ENCODE measurements around the gene GDF2.

GDF2 gene

GRCh38 chr10:47316131-47316530 lies 6.1 kb upstream of the GDF2 start:
- DNase-seq (ENCODE audit: low read depth) = no peak
- TF ChIP-seq CTCF (IDR thresholded peaks at IDR 0.05; ENCODE audit: low read length, missing control alignments) = no peak
- H3K4me3 ChIP-seq (replicated peaks; ENCODE audit: low read depth, low read length) = no peak overlapping the region

- no peak for DNase-seq (ENCODE audit: low read depth)
- no peak for TF ChIP-seq CTCF (IDR thresholded peaks at IDR 0.05; ENCODE audit: low read length, missing control alignments)
- no peak overlapping the region for H3K4me3 ChIP-seq (replicated peaks; ENCODE audit: low read depth, low read length)
Observed at GRCh38 chr10:47317251-47317650, 5.0 kb upstream of the GDF2 start.

GRCh38 chr10:47318706-47319105 lies 3.5 kb upstream of the GDF2 start:
- TF ChIP-seq CTCF (IDR thresholded peaks at IDR 0.05; ENCODE audit: low read length, missing control alignments) = no peak
- no peak for DNase-seq (ENCODE audit: low read depth)
- no peak overlapping the region for H3K4me3 ChIP-seq (replicated peaks; ENCODE audit: low read depth, low read length)

GRCh38 chr10:47319784-47320183 lies 2.5 kb upstream of the GDF2 start:
- no peak for TF ChIP-seq CTCF (IDR thresholded peaks at IDR 0.05; ENCODE audit: low read length, missing control alignments)
- DNase-seq (ENCODE audit: low read depth) = no peak
- no peak overlapping the region for H3K4me3 ChIP-seq (replicated peaks; ENCODE audit: low read depth, low read length)

GRCh38 chr10:47320812-47321211 lies 1.4 kb upstream of the GDF2 start:
- no peak for DNase-seq (ENCODE audit: low read depth)
- no peak overlapping the region for H3K4me3 ChIP-seq (replicated peaks; ENCODE audit: low read depth, low read length)
- TF ChIP-seq CTCF (IDR thresholded peaks at IDR 0.05; ENCODE audit: low read length, missing control alignments) = no peak

- no peak overlapping the region for H3K4me3 ChIP-seq (replicated peaks; ENCODE audit: low read depth, low read length)
- DNase-seq (ENCODE audit: low read depth) = no peak
- TF ChIP-seq CTCF (IDR thresholded peaks at IDR 0.05; ENCODE audit: low read length, missing control alignments) = no peak
Observed at GRCh38 chr10:47321521-47322195, 596 bp upstream of the GDF2 start.

GRCh38 chr10:47323087-47323486 lies 833 bp downstream of the GDF2 start:
- TF ChIP-seq CTCF (IDR thresholded peaks at IDR 0.05; ENCODE audit: low read length, missing control alignments) = no peak
- no peak overlapping the region for H3K4me3 ChIP-seq (replicated peaks; ENCODE audit: low read depth, low read length)
- DNase-seq (ENCODE audit: low read depth) = no peak
